GM13977 (cell line): ENCODE results near the gene LIN7B.
A peak's percentile ranks its signal among the peaks of the same experiment; 100 is the strongest.

Source experiments
- DNase-seq: peaks from one replicate; pipeline ENCODE4 v3.0.0; 2012; ENCODE audit warnings: low spot score
- CTCF ChIP-seq: IDR thresholded peaks from 2 replicates; pipeline ENCODE4 v1.5.1; 2012; ENCODE audit warnings: mild to moderate bottlenecking, control low read depth; ENCODE audit not compliant: insufficient read depth; ENCODE audit errors: extremely low read depth, missing control alignments
- in situ Hi-C: fragments of 300-500 bp; cut with MboI; formaldehyde crosslinking; loops from one replicate; pipeline ENCODE4 v1.12.0; 2022; ENCODE audit warnings: low sequenced_read_pairs, low pct_unique_long_range_greater_than_20kb, mixed read lengths, inconsistent platforms; ENCODE audit not compliant: unreplicated experiment

LIN7B gene

DNA sequence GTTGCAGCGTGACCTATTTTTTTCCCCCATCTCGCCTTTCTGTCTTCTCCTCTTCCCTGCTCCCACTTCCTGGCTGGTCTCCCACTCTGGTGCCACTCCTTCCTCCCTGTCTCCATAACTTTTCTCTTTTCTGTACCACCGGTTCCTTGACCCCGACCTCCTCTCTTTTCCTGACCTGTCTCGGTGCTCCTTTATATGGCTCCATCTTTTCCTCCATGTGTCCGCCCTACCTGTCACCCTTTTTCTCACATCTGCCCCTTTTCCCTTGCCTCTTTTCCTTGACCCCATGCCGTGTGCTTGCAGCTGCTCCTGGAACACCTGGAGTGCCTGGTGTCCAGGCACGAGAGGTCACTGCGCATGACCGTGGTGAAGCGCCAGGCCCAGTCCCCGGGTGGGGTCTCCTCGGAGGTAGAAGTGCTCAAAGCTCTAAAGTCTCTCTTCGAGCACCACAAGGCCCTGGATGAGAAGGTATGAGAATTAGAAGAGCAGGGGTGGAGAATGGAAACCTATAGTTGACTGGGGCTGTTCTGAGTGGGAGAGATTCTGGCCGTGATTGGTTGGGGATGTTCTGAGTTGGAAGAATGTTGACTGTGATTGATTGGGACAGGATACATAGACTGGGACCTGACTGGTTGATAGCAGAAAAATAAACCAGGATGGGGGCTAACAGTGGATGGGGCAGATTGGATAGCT is 14.5 kb downstream of the LIN7B start:
- no peak for DNase-seq
- no peak for TF ChIP-seq CTCF
- in situ Hi-C loops, result no loop called here

DNA sequence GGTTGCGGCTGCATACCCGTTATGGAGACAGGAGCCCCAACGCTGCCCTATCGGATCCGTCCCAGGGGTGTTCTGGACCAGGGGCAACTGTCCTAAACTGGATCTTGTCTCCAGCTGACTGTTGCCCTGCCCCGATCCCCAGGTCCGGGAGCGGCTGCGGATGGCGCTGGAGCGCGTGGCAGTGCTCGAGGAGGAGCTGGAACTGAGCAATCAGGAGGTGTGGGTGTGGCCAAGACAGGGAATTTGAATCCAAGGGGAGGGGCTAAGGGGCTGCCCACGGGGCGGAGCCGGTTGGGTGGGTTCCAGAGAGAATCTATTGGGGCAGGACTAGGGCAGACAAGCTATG is 15.0 kb downstream of the LIN7B start:
- in situ Hi-C loops, result no loop called here
- no peak for DNase-seq
- TF ChIP-seq CTCF, result no peak

DNA sequence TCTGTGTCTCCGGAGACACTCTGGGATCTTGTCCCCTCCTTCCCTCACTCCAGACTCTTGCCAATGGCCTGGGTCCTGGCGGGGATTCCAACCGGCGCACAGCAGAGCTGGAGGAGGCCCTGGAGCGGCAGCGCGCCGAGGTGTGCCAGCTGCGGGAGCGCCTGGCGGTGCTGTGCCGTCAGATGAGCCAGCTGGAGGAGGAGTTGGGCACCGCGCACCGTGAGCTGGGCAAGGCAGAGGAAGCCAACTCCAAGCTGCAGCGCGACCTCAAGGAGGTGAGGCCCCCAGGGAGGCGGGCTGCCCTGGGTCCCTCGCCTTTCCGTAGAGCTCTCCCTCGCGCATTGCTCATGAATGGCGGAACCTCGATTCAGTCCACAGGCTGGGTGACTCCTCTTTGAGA is 16.2 kb downstream of the LIN7B start:
- DNase-seq, result no peak
- in situ Hi-C loops, result no loop called here
- no peak for TF ChIP-seq CTCF

DNA sequence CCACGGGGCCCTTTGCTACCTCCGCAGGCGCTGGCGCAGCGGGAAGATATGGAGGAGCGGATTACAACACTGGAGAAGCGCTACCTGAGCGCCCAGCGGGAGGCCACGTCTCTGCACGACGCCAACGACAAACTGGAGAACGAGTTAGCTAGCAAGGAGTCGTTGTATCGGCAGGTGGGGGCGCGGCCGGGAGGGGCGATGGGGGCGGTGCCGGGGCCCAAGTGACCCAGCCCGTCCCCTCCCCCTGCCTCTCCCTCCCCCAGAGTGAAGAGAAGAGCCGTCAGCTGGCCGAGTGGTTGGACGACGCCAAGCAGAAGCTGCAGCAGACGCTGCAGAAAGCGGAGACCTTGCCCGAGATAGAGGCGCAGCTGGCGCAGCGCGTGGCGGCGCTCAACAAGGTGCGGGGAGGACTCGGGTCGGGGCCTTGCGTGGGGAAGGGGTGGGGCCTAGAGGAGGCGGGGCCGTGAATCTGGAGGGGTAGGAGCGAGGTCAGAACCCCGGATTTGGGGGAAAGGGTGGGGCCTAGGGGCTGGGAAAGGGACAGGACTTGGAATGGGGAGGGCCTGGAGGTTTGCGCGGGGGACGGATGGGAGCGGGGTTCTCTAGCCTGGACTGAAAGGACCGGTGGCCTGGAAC is 18.9 kb downstream of the LIN7B start:
- TF ChIP-seq CTCF, result no peak

GRCh38 chr19:49133621-49134454 is 19.7 kb downstream of the LIN7B start:
- no peak for TF ChIP-seq CTCF
- DNase-seq, result peak; percentile 70
- in situ Hi-C loops, result no loop called here

More for the DNA sequence above, 18.9 kb downstream of the LIN7B start:
- in situ Hi-C loops, result no loop called here
- DNase-seq, result no peak

- TF ChIP-seq CTCF, result no peak
- in situ Hi-C loops, result no loop called here
- DNase-seq, result no peak
Observed at GRCh38 chr19:49135686-49136085, 21.5 kb downstream of the LIN7B start.
